Measurements from ENCODE around the gene NEK6. TPM values are rescaled to one million over a fixed set of nuclear protein-coding genes. Genes with fewer than 3 reads are reported as not detected.
"Not testable (repeated sequence)": the region's sequence is repeated elsewhere in the genome, so short reads cannot be mapped to it uniquely, and the experiment has no call there.

The NEK6 gene
- polyA plus RNA-seq, 2 of the 4 experiments (the other 2 are of a cell fraction) = 26.1 to 33.7 TPM

GRCh38 chr9:124248960-124249359 lies 8.8 kb upstream of the NEK6 start:
- 0 out of 6 replicates have a peak overlapping the region, but pooled peaks of 1 of the 2 experiments have one; percentile 10 for H3K27ac ChIP-seq
- H3K4me1 ChIP-seq = peaks cover 10% of the 10 kb centered on the region
- H3K4me2 ChIP-seq = no peak overlapping the region
- ATAC-seq = no peak
- POLR2A ChIA-PET = no interaction called here
- WGBS (ENCODE audit: missing lambda C conversion rate) = 82% methylated on average over 3 of the region's 4 CpGs
- no peak for DNase-seq (ENCODE audit: low read depth in 1 of 2, low spot score in 1 of 2)
- no peak overlapping the region for H3K4me3 ChIP-seq
- FAIRE-seq = no peak
- H3K9me3 ChIP-seq = no peaks in the 10 kb centered on the region
- no peak for TF ChIP-seq MAZ (IDR thresholded peaks at IDR 0.05; ENCODE audit: borderline replicate concordance, low read depth, low read length)
- no peak for TF ChIP-seq EHMT2 (IDR thresholded peaks at IDR 0.05; ENCODE audit: low read depth)
- TF ChIP-seq ZSCAN20 (CRISPR knock-in tag; IDR thresholded peaks at IDR 0.05) = no peak
- CTCF ChIA-PET = no interaction called here

GRCh38 chr9:124251204-124251603 lies 6.5 kb upstream of the NEK6 start:
- Histone ChIP-seq H3K4me3 (no peak overlapping the region), H3K4me1 (peaks cover 12% of the 10 kb centered on the region), H3K9me3 (no peaks in the 10 kb centered on the region), H3K27ac (peak overlapping the region in 1 of 2 experiments; percentile 65; a peak in 3 of 6 replicates), H3K4me2 (no peak overlapping the region)
- TF ChIP-seq RARB (CRISPR knock-in tag; IDR thresholded peaks at IDR 0.05) (no peak), ZC3H11A (IDR thresholded peaks at IDR 0.05) (no peak), RCOR1 (IDR thresholded peaks at IDR 0.05; ENCODE audit: low read depth, low read length) (no peak), JUNB (IDR thresholded peaks at IDR 0.05) (no peak)
- DNase-seq (ENCODE audit: low read depth in 1 of 2, low spot score in 1 of 2) (no peak), FAIRE-seq (no peak), ATAC-seq (no peak)
- POLR2A ChIA-PET = no interaction called here
- 79% methylated on average over 4 of the region's 4 CpGs for WGBS (ENCODE audit: missing lambda C conversion rate)
- CTCF ChIA-PET = no interaction called here

DNA sequence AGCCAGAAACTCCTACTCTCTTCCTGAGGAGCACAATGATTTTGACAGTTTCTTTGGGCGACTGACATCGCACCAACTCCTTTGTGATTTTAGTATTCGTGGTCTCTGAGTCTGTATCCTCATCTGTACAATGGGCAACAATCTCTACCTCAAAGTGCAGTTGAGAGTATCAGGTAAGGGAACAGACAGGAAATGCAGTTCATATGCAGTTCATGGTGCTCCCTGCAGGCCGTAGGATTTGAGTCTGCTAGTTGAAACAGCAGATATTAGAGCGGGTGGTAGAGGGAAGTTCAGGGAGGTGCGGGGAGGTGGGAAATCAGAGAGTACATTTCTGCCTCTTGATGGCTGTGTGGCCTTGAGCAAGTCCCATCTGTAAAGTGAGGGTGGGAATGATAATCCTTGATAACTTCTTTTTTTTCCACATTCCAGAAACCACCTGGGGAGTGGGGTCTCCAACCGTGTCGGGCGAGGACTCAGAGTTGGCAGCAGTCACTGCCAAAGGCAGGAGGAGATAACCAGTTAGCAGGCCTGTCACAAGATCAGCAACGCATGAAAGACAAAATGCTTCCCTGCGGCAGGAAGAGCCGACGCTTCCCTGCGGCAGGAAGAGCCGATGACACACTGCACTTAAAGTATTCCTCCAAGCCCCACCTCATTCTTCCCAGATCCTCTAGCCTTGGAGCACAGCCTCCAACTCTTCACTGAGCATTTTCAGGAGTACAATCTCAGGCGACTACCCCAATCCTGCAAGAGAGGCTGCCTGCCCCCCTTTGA lies 6.0 kb upstream of the NEK6 start:
- ChIA-PET CTCF (no interaction called here), POLR2A (no interaction called here)
- peaks cover 18% of the 10 kb centered on the region for H3K4me1 ChIP-seq
- no peaks in the 10 kb centered on the region for H3K9me3 ChIP-seq
- 48% methylated on average over 16 of the region's 16 CpGs for WGBS (ENCODE audit: missing lambda C conversion rate)
- H3K4me3 ChIP-seq = no peak overlapping the region
- H3K27ac ChIP-seq = peak overlapping the region; percentile 9 to 65; a peak in 4 of 6 replicates
- no peak for FAIRE-seq
- no peak for TF ChIP-seq ESRRA (IDR thresholded peaks at IDR 0.05; ENCODE audit: borderline replicate concordance, low read length)
- no peak for TF ChIP-seq EHMT2 (IDR thresholded peaks at IDR 0.05; ENCODE audit: low read depth)
- TF ChIP-seq SMC3 (IDR thresholded peaks at IDR 0.05) = no peak
- TF ChIP-seq REST (IDR thresholded peaks at IDR 0.05) = no peak
- TF ChIP-seq NR3C1 (IDR thresholded peaks at IDR 0.05) = no peak
- H3K4me2 ChIP-seq = peak overlapping the region; percentile 41; the same call in 2 of the 3 replicates
- peak in 1 of 2 experiments; percentile 63 for DNase-seq (ENCODE audit: low read depth in 1 of 2, low spot score in 1 of 2)
- peak; percentile 62 to 78; a peak in 5 of 6 replicates for ATAC-seq

GRCh38 chr9:124252878-124253277 lies 4.9 kb upstream of the NEK6 start:
- WGBS (ENCODE audit: missing lambda C conversion rate) = 86% methylated on average over 7 of the region's 8 CpGs

DNA sequence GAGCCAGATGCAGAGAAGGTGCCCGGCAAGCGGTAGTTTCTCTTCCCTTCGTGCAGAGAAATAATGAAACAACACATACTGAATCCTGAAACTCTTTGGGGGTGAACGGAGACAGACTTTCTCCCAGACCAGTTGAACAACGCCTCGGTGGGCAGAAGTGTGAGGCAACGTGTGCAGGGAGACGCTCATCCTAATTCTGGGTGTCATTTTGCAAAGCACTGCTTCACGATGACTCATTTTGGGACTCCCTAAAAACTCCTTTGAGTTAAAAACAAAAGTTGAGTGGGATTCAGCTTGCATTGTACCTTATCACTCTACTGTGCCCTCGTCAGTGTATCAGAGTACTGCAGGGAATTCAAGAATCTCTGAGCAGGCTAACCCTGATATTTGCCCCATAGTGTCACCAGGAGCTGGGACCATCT lies 3.5 kb upstream of the NEK6 start:
- FAIRE-seq (no peak), DNase-seq (ENCODE audit: low read depth in 1 of 2, low spot score in 1 of 2) (no peak), ATAC-seq (no peak)
- Histone ChIP-seq H3K4me3 (no peak overlapping the region), H3K9me3 (no peaks in the 10 kb centered on the region), H3K4me2 (no peak overlapping the region), H3K4me1 (peaks cover 25% of the 10 kb centered on the region), H3K27ac (no peak overlapping the region; a peak in 1 of 6 replicates)
- WGBS (ENCODE audit: missing lambda C conversion rate) = 85% methylated on average over 10 of the region's 10 CpGs
- POLR2A ChIA-PET = no interaction called here
- CTCF ChIA-PET = interaction anchor here (1.3 to 3.6 kb wide), 2 partner anchors 66 to 128 kb away, joined by 4 to 14 read pairs; no protein-coding TSS in a partner anchor
- TF ChIP-seq HMGXB4 (CRISPR knock-in tag; IDR thresholded peaks at IDR 0.05; ENCODE audit: borderline replicate concordance) = no peak
- no peak for TF ChIP-seq NFE2L2 (conservative IDR thresholded peaks at IDR 0.05; ENCODE audit: low read length)

More at GRCh38 chr9:124252878-124253277, 4.9 kb upstream of the NEK6 start:
- H3K4me3 ChIP-seq; DNase-seq (ENCODE audit: low read depth in 1 of 2, low spot score in 1 of 2); FAIRE-seq; H3K4me2 ChIP-seq; POLR2A ChIA-PET; H3K9me3 ChIP-seq; ATAC-seq: not testable (repeated sequence)
- Histone ChIP-seq H3K27ac (peak overlapping the region in 1 of 2 experiments; percentile 65; a peak in 2 of 6 replicates), H3K4me1 (peaks cover 25% of the 10 kb centered on the region)
- CTCF ChIA-PET = interaction anchor here (0.6 to 1.0 kb wide), 2 partner anchors 10 to 12 kb away, joined by 3 read pairs; no protein-coding TSS in a partner anchor
